H1 (cell line): ENCODE measurements around the gene PTTG1IP. TPM values are rescaled to one million over a fixed set of nuclear protein-coding genes. Genes with fewer than 3 reads are reported as not detected.

Experiments used
- CTCF ChIA-PET: fragments of 300-600 bp; sonication (Branson Sonifier 250); formaldehyde crosslinking; loops from one replicate; lab custom pipeline; 2021; ENCODE audit not compliant: partially characterized antibody; lab: Charles Lee
- POLR2A ChIA-PET: fragments of 300-600 bp; sonication (Branson Sonifier 250); formaldehyde crosslinking; loops from one replicate; lab custom pipeline; 2021; ENCODE audit warnings: inconsistent platforms; ENCODE audit not compliant: partially characterized antibody; lab: Charles Lee
- DNase-seq, 2 experiments: peaks; one replicate each; pipeline versions ENCODE4 v3.0.0 to v3.0.0-alpha.2; 2010 to 2022; ENCODE audit warnings: low spot score in 2 of 2, low read depth in 1 of 2, mixed read lengths in 1 of 2
- FAIRE-seq: peaks from 2 replicates; lab custom pipeline; 2011; peaks lifted over from hg19 to GRCh38; lab: Jason Lieb, UNC
- H2AFZ ChIP-seq: 2 replicates; pipeline ENCODE4 v1.8.1; 2012; ENCODE audit warnings: low read length, inconsistent platforms
- H2AK5ac ChIP-seq: 2 replicates; pipeline ENCODE4 v1.6.1; 2013; ENCODE audit warnings: low read depth, low read length
- H2BK120ac ChIP-seq: replicated peaks from 2 replicates; pipeline ENCODE3; 2013; ENCODE audit warnings: low read depth, low read length, inconsistent platforms
- H2BK12ac ChIP-seq: 2 replicates; pipeline ENCODE4 v1.6.1; 2013; ENCODE audit warnings: low read depth, low read length
- H2BK15ac ChIP-seq: 2 replicates; pipeline ENCODE4 v1.6.1; 2013; ENCODE audit warnings: low read length
- H2BK20ac ChIP-seq: 2 replicates; pipeline ENCODE4 v1.6.1; 2013; ENCODE audit warnings: low read length
- H2BK5ac ChIP-seq: 2 replicates; pipeline ENCODE4 v1.6.1; 2013; ENCODE audit warnings: low read depth, low read length
- H3K14ac ChIP-seq: 2 replicates; pipeline ENCODE4 v1.6.1; 2013; ENCODE audit warnings: inconsistent platforms; ENCODE audit not compliant: insufficient read length
- H3K18ac ChIP-seq: 2 replicates; pipeline ENCODE4 v1.6.1; 2013; ENCODE audit warnings: low read length; ENCODE audit errors: extremely low read depth
- H3K23ac ChIP-seq: 2 replicates; pipeline ENCODE4 v1.6.1; 2013; ENCODE audit warnings: inconsistent platforms; ENCODE audit not compliant: insufficient read length
- H3K23me2 ChIP-seq: 2 replicates; pipeline ENCODE4 v1.6.1; 2013; ENCODE audit warnings: low read depth, low read length
- H3K27ac ChIP-seq: 2 replicates; pipeline ENCODE4 v1.6.1; 2011; ENCODE audit warnings: low read depth, low read length, inconsistent platforms
- H3K27me3 ChIP-seq, 4 experiments: replicated peaks in 1 of 4; 1 replicate in 1 of 4; 2 replicates in 3 of 4; pipeline versions ENCODE4 v1.6.1 to v1.8.1; 2011 to 2013; ENCODE audit warnings: low read length in 3 of 4, mild to moderate bottlenecking in 3 of 4, inconsistent platforms in 2 of 4, mixed read lengths in 2 of 4, moderate library complexity in 1 of 4; ENCODE audit not compliant: control insufficient read depth in 3 of 4, insufficient read depth in 3 of 4; ENCODE audit errors: extremely low read depth in 1 of 4
- H3K36me3 ChIP-seq, 4 experiments: 2 replicates each; pipeline versions ENCODE4 v1.6.1 to v1.8.1; 2011 to 2013; ENCODE audit warnings: mild to moderate bottlenecking in 4 of 4, low read length in 3 of 4, moderate library complexity in 2 of 4, control low read depth in 1 of 4, inconsistent platforms in 1 of 4; ENCODE audit not compliant: insufficient read depth in 4 of 4, control insufficient read depth in 2 of 4
- H3K4ac ChIP-seq: replicated peaks from 2 replicates; pipeline ENCODE3; 2013; ENCODE audit warnings: low read length, low read depth, mixed read lengths, inconsistent platforms; ENCODE audit not compliant: insufficient read length
- H3K4me1 ChIP-seq, 4 experiments: replicated peaks in 1 of 4; 1 replicate in 1 of 4; 2 replicates in 3 of 4; pipeline versions ENCODE4 v1.6.1 to v1.8.1; 2011 to 2013; ENCODE audit warnings: low read length in 3 of 4, inconsistent platforms in 2 of 4, mixed read lengths in 1 of 4; ENCODE audit not compliant: insufficient read depth in 4 of 4, control insufficient read depth in 3 of 4
- H3K4me2 ChIP-seq, 2 experiments: 2 replicates each; pipeline versions ENCODE4 v1.6.1 to v1.8.1; 2011 to 2013; ENCODE audit warnings: low read depth in 2 of 2, low read length in 2 of 2, control low read depth in 1 of 2, inconsistent platforms in 1 of 2, mild to moderate bottlenecking in 1 of 2; ENCODE audit not compliant: insufficient read depth in 1 of 2
- H3K4me3 ChIP-seq, 4 experiments: fragments of 200-600, 300-600 bp in 1 of 4; sonication (generic), shearing (Covaris generic), sonication (Bioruptor Twin) in 1 of 4; 2 replicates each; pipeline versions ENCODE4 v1.5.1 to v1.8.1; 2011 to 2016; ENCODE audit warnings: low read length in 4 of 4, low read depth in 3 of 4, control low read depth in 2 of 4, inconsistent platforms in 2 of 4, mild to moderate bottlenecking in 2 of 4, mixed read lengths in 1 of 4, moderate library complexity in 1 of 4; ENCODE audit not compliant: insufficient read depth in 2 of 4; ENCODE audit errors: extremely low read depth in 1 of 4
- H3K56ac ChIP-seq: replicated peaks from 2 replicates; pipeline ENCODE3; 2013; ENCODE audit warnings: low read depth, mild to moderate bottlenecking, mixed read lengths, low read length, inconsistent platforms; ENCODE audit not compliant: insufficient read length
- H3K79me1 ChIP-seq: 2 replicates; pipeline ENCODE4 v1.6.1; 2013; ENCODE audit warnings: low read depth, low read length, control low read depth
- H3K79me2 ChIP-seq, 2 experiments: 2 replicates each; pipeline versions ENCODE4 v1.6.1 to v1.8.1; 2012 to 2013; ENCODE audit warnings: low read length in 2 of 2, mild to moderate bottlenecking in 2 of 2, inconsistent platforms in 1 of 2; ENCODE audit not compliant: insufficient read depth in 2 of 2, control insufficient read depth in 1 of 2
- H3K9ac ChIP-seq, 4 experiments: replicated peaks in 1 of 4; 1 replicate in 1 of 4; 2 replicates in 3 of 4; pipeline versions ENCODE4 v1.6.1 to v1.8.1; 2011 to 2013; ENCODE audit warnings: low read depth in 3 of 4, low read length in 3 of 4, control low read depth in 2 of 4, mild to moderate bottlenecking in 2 of 4, moderate library complexity in 2 of 4, inconsistent platforms in 1 of 4; ENCODE audit errors: extremely low read depth in 1 of 4
- H3K9me3 ChIP-seq, 2 experiments: 2 replicates each; pipeline versions ENCODE4 v1.6.1 to v1.8.1; 2012 to 2013; ENCODE audit warnings: mild to moderate bottlenecking in 2 of 2, moderate library complexity in 2 of 2, control low read depth in 1 of 2, inconsistent platforms in 1 of 2, low read depth in 1 of 2, low read length in 1 of 2, mixed read lengths in 1 of 2; ENCODE audit not compliant: insufficient read depth in 2 of 2
- H4K20me1 ChIP-seq, 2 experiments: replicated peaks in 1 of 2; 2 replicates each; pipeline versions ENCODE3 to v1.8.1; 2011 to 2013; ENCODE audit warnings: inconsistent platforms in 2 of 2, low read length in 2 of 2, mild to moderate bottlenecking in 1 of 2; ENCODE audit not compliant: insufficient read depth in 2 of 2, control insufficient read depth in 1 of 2
- H4K5ac ChIP-seq: 2 replicates; pipeline ENCODE4 v1.6.1; 2013; ENCODE audit warnings: low read length, low read depth, mixed read lengths, inconsistent platforms; ENCODE audit not compliant: insufficient read length
- H4K8ac ChIP-seq: 2 replicates; pipeline ENCODE4 v1.8.0; 2013; ENCODE audit warnings: mild to moderate bottlenecking, moderate library complexity, low read length, inconsistent platforms; ENCODE audit not compliant: insufficient read depth; ENCODE audit errors: extremely low read depth
- H4K91ac ChIP-seq: replicated peaks from 2 replicates; pipeline ENCODE3; 2013; ENCODE audit warnings: low read length, mixed read lengths, inconsistent platforms; ENCODE audit not compliant: insufficient read length
- ATF3 ChIP-seq: IDR thresholded peaks from 2 replicates; pipeline ENCODE4 v1.6.1; 2011; ENCODE audit warnings: low read depth, mild to moderate bottlenecking, low read length; ENCODE audit not compliant: insufficient read depth
- CTBP2 ChIP-seq: IDR thresholded peaks from 2 replicates; pipeline ENCODE4 v1.7.0; 2011; ENCODE audit warnings: borderline replicate concordance, mild to moderate bottlenecking, moderate library complexity, mixed read lengths, low read length; ENCODE audit not compliant: insufficient read depth, insufficient read length
- CTCF ChIP-seq, 3 experiments: IDR thresholded peaks; 1 replicate in 2 of 3; 2 replicates in 1 of 3; pipeline versions ENCODE4 v1.5.1 to v1.6.1; 2011; ENCODE audit warnings: low read length in 3 of 3, mild to moderate bottlenecking in 3 of 3, inconsistent platforms in 2 of 3, low read depth in 1 of 3, moderate library complexity in 1 of 3; ENCODE audit not compliant: insufficient read depth in 1 of 3; ENCODE audit errors: control extremely low read depth in 1 of 3
- EGR1 ChIP-seq: IDR thresholded peaks from 2 replicates; pipeline ENCODE4 v1.6.1; 2011; ENCODE audit warnings: low read depth, low read length, borderline replicate concordance
- USF2 ChIP-seq: IDR thresholded peaks from 2 replicates; pipeline ENCODE4 v1.6.1; 2011; ENCODE audit warnings: low read length, improper control_type of control experiment
- WGBS, 2 experiments: shearing (Covaris generic) in 1 of 2; methylation state at CpG; one replicate each; pipeline versions ENCODE4 v1.1.6 to v1.1.7; 2013 to 2015; ENCODE audit warnings: low lambda C conversion rate in 2 of 2, mixed read lengths in 2 of 2, inconsistent platforms in 1 of 2, low coverage in 1 of 2, missing lambda C conversion rate in 1 of 2; ENCODE audit not compliant: insufficient replicate concordance in 2 of 2, insufficient coverage in 1 of 2, insufficient read length in 1 of 2; ENCODE audit errors: extremely low coverage in 1 of 2, missing lambda C conversion rate in 1 of 2; 5-methylcytosine and 5-hydroxymethylcytosine counted together
- polyA plus RNA-seq, 7 experiments: library from polyadenylated mRNA; depleted of rRNA in 3 of 7; stranded (reverse) in 5 of 7; unstranded in 2 of 7; fragments of >200 nt in 5 of 7; fragments of 200-250 nt in 2 of 7; gene quantifications; 1 replicate in 5 of 7; 2 replicates in 1 of 7; 4 replicates in 1 of 7; pipeline versions ENCODE4 v1.2.1 to v1.2.3, GENCODE V29; 2011 to 2013; ENCODE audit warnings: missing spikeins in 2 of 7, mixed read lengths in 2 of 7
- total RNA-seq: library from RNA; stranded (reverse); fragmentation: NEBNext Ultra II Directional; extraction: Animal tissue kit (Norgen Biotek cat#: 25700); gene quantifications from 2 replicates; pipeline ENCODE4 v1.2.1, GENCODE V29; 2021

The PTTG1IP gene
- total and polyA plus RNA-seq, 2 of the 8 experiments (the other 6 are each of a cell fraction or from before 2014, with no cell fraction given), result 90.8 to 130 TPM

GRCh38 chr21:44850905-44851657 lies 22.4 kb downstream of the PTTG1IP start:
- H3K23ac ChIP-seq, result no peak overlapping the region
- H2BK20ac ChIP-seq, result no peak overlapping the region
- H3K4ac ChIP-seq, result no peak overlapping the region
- no peak overlapping the region for H2BK12ac ChIP-seq
- peaks cover 4 to 16% of the 10 kb centered on the region in 2 experiments for H4K20me1 ChIP-seq
- DNase-seq (no peak), FAIRE-seq (no peak)
- peaks cover 17 to 44% (median 40%) of the 10 kb centered on the region in 4 experiments; a peak in 7 of 8 replicates for H3K36me3 ChIP-seq
- H4K91ac ChIP-seq, result no peak overlapping the region
- no peak overlapping the region for H3K4me2 ChIP-seq
- no peak overlapping the region for H3K27ac ChIP-seq
- H3K14ac ChIP-seq, result no peak overlapping the region
- no peak for TF ChIP-seq USF2
- TF ChIP-seq CTBP2, result no peak
- TF ChIP-seq ATF3, result no peak
- TF ChIP-seq EGR1, result no peak
- TF ChIP-seq CTCF (IDR thresholded peaks at IDR 0.05; ENCODE audit: control extremely low read depth in 1 of 3, insufficient read depth in 1 of 3, low read depth in 1 of 3, low read length in 3 of 3), result no peak
- no peak overlapping the region for H2BK15ac ChIP-seq
- no peak overlapping the region for H4K5ac ChIP-seq
- ChIA-PET POLR2A (interaction anchor here (0.6 to 1.5 kb wide), 2 partner anchors 21 to 146 kb away, joined by 3 read pairs; no protein-coding TSS in a partner anchor), CTCF (interaction anchor here (0.5 to 1.4 kb wide), 2 partner anchors 50 to 99 kb away, joined by 3 to 6 read pairs; partner anchors contain the start of gene UBE2G2)
- no peaks in the 10 kb centered on the region; a peak in 1 of 4 replicates for H3K9me3 ChIP-seq
- WGBS, 2 experiments, result 92% methylated on average over 26 of the region's 26 CpGs; no CpG with 5 or more reads in 1 of the 2 experiments
- peaks cover 0 to 3% of the 10 kb centered on the region in 2 experiments; a peak in 1 of 4 replicates for H3K79me2 ChIP-seq
- H2AFZ ChIP-seq, result no peak overlapping the region
- no peak overlapping the region for H4K8ac ChIP-seq
- H2AK5ac ChIP-seq, result no peak overlapping the region
- H3K4me1 ChIP-seq, result peaks cover 0 to 7% (median 3%) of the 10 kb centered on the region in 4 experiments; a peak in 2 of 7 replicates
- H2BK120ac ChIP-seq, result no peak overlapping the region
- H3K56ac ChIP-seq, result no peak overlapping the region
- no peak overlapping the region for H3K9ac ChIP-seq
- no peak overlapping the region for H2BK5ac ChIP-seq
- no peaks in the 10 kb centered on the region for H3K23me2 ChIP-seq
- peaks cover 2% of the 10 kb centered on the region; the same call in 1 of the 2 replicates for H3K79me1 ChIP-seq
- H3K4me3 ChIP-seq, result no peak overlapping the region
- no peak overlapping the region for H3K18ac ChIP-seq
- no peaks in the 10 kb centered on the region for H3K27me3 ChIP-seq
